ENCODE data around the gene CALHM1. TPM values are rescaled to one million over a fixed set of nuclear protein-coding genes. Genes with fewer than 3 reads are reported as not detected.

CALHM1 gene
- total and polyA plus RNA-seq, 4 experiments from 2014 or later = not detected

DNA sequence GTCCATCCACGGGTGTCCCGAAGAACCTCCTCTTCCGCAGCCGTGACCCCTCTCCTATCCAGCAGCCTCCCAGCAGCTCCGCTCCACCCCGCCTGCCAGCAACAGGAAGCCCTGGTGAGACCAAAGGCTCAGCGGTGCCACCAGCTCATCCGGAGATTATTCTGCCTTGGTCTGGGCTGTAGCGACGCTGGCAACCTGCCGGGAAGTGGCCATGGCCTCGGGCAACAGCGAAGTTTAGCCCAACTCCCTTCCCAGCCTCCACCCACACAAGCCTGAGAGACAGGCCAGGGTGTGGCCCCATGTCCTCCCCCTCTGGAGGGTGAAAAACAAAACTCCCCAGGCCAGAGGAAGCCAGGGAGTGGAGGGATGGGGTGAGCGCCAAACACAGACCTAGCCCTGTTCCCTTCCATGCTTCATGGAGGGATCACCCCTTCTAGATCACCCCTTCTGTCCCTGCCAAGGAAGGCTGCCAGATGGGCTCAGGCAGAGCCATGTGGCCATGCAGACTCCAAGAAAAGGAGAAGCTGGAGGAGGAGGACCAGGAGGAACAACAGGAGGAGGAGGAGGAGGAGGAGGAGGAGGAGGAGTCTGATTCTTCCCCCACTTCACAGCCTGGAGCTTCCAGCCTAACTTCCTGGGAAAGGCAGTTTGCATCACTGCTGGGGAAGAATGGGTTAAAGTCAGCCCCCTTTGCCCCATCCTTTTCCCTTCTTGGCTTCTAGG lies 7.4 kb downstream of the CALHM1 start:
- H3K27ac ChIP-seq (ENCODE audit: low read depth, low read length) = peak overlapping the region; percentile 72
- intact Hi-C loops (cut with micrococcal nuclease) = loop anchor here (1.0 kb wide), 1 partner anchor 20 kb away; no protein-coding TSS in a partner anchor
- Mint-ChIP-seq H3K36me3 (peaks cover 33 to 46% of the 10 kb centered on the region in 2 donors), H3K4me1 (peaks cover 45 to 79% (median 56%) of the 10 kb centered on the region in 4 donors), H3K27ac (peak overlapping the region; percentile 81 to 98 (median 95)), H3K4me3 (peak overlapping the region; percentile 90 to 99 (median 96)), H3K27me3 (no peaks in the 10 kb centered on the region), H3K9me3 (peaks cover 0 to 4% (median 0%) of the 10 kb centered on the region in 8 donors)
- POLR2A ChIA-PET (ENCODE audit: partially characterized antibody) = interaction anchor here (0.7 to 5.9 kb wide), 15 partner anchors 9 to 84 kb away, joined by 3 to 106 read pairs (median 6); partner anchors contain the start of genes ATP5MK, PDCD11 and TAF5
- H3K36me3 ChIP-seq (ENCODE audit: insufficient read depth, low read length) = peaks cover 16% of the 10 kb centered on the region
- peak overlapping the region; percentile 79 to 97 for H3K4me3 ChIP-seq (ENCODE audit: low read length in 2 of 2)
- H3K4me1 ChIP-seq (ENCODE audit: insufficient read depth, low read length) = peaks cover 57% of the 10 kb centered on the region
- DNase-seq = peak; percentile 47 to 66 (median 53)
- CTCF ChIA-PET (ENCODE audit: partially characterized antibody) = interaction anchor here (0.6 to 9.7 kb wide), 10 partner anchors 12 to 38 kb away, joined by 4 to 75 read pairs (median 18); no protein-coding TSS in a partner anchor
- H3K9me3 ChIP-seq (ENCODE audit: control insufficient read depth in 1 of 2, low read length in 2 of 2) = no peaks in the 10 kb centered on the region
- no peaks in the 10 kb centered on the region for H3K27me3 ChIP-seq (ENCODE audit: insufficient read depth, low read length)

DNA sequence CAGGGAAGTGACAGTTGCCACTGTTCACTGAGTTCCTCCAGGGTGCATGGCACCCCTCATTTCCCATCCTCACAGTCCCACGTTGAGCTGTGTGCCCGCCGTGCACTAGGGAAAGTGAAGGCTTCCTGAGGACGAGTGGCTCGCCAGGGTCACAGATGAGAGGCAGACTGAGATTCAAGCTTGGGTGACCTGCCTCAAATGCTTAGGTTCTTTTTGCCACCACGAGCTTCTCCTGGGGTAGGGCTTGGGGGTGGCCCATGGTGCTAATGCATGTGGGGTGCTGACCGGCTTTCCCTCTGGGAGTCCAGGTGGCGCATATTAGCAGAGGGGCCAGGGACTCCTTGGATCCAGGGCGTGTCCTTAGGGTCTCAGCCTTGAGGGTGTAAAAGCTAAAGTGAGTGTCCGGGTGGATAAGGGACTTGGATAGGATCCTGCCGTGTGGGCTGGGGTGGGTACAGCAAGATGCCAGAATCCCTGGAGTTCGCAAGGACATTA lies 8.5 kb downstream of the CALHM1 start:
- Mint-ChIP-seq H3K36me3 (peaks cover 39 to 56% of the 10 kb centered on the region in 2 donors), H3K4me3 (peak overlapping the region; percentile 90 to 99 (median 96)), H3K4me1 (peaks cover 45 to 86% (median 59%) of the 10 kb centered on the region in 4 donors), H3K27ac (peak overlapping the region; percentile 81 to 98 (median 95)), H3K9me3 (peaks cover 0 to 4% (median 0%) of the 10 kb centered on the region in 8 donors), H3K27me3 (no peaks in the 10 kb centered on the region)
- no peaks in the 10 kb centered on the region for H3K27me3 ChIP-seq (ENCODE audit: insufficient read depth, low read length)
- intact Hi-C loops (cut with micrococcal nuclease) = no loop called here
- peaks cover 23% of the 10 kb centered on the region for H3K36me3 ChIP-seq (ENCODE audit: insufficient read depth, low read length)
- ChIA-PET CTCF (ENCODE audit: partially characterized antibody) (interaction anchor here (1.5 to 9.7 kb wide), 7 partner anchors 15 to 39 kb away, joined by 5 to 75 read pairs (median 21); no protein-coding TSS in a partner anchor), POLR2A (ENCODE audit: partially characterized antibody) (interaction anchor here (1.1 to 5.9 kb wide), 5 partner anchors 13 to 26 kb away, joined by 3 to 106 read pairs (median 3); no protein-coding TSS in a partner anchor)
- H3K4me1 ChIP-seq (ENCODE audit: insufficient read depth, low read length) = peaks cover 57% of the 10 kb centered on the region
- no peak for DNase-seq
- H3K9me3 ChIP-seq (ENCODE audit: control insufficient read depth in 1 of 2, low read length in 2 of 2) = no peaks in the 10 kb centered on the region
- H3K4me3 ChIP-seq (ENCODE audit: low read length in 2 of 2) = peak overlapping the region in 1 of 2 donors; percentile 97
- H3K27ac ChIP-seq (ENCODE audit: low read depth, low read length) = peak overlapping the region; percentile 72

DNA sequence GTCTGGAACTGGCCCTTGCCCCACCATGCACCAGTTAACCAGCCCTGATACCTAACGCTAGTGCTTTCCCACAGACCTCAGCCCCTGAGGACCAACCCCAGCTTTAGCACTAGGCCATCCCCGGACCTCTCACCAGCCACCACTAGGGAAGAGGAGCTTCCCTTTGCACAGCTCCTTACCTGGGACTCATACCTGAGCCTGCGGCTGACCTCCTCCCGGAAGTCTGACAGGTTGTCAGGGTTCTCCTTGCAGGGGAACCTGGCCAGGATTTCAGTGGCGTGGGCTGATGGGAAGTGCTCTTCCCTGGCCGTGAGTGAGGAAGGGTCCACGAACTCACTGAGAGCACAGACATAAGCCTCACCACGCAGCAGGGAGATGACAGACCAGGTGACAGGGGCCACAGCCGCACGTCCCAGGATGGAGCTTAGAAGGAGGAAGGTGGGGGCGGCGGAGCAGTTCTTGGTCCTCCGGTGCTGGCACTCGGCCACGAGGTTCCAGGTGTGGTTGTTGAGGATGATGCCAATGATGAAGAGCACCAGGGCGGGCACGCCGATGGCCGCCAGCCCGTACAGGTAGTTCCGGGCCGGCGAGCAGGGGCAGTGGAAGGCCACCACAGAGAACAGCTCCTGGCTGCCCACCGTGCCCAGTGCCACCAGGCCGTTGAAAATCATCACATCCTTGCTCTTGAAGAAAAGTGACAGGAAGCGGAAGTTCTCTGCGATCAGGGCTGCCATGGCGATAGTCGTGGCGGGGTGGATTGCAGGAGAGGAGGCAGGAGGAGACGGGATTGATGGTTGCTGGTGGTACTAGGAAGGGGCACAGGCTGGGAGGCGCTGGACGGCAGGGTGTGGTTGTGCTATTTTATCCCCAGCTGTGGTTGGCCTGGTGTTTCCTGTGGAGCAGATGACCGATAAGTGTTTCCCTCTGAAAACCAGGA lies 9.2 kb downstream of the CALHM1 start:
- POLR2A ChIA-PET (ENCODE audit: partially characterized antibody) = interaction anchor here (0.9 to 5.9 kb wide), 5 partner anchors 13 to 25 kb away, joined by 3 to 106 read pairs (median 4); no protein-coding TSS in a partner anchor
- H3K9me3 ChIP-seq (ENCODE audit: control insufficient read depth in 1 of 2, low read length in 2 of 2) = no peaks in the 10 kb centered on the region
- CTCF ChIA-PET (ENCODE audit: partially characterized antibody) = interaction anchor here (1.5 to 9.7 kb wide), 6 partner anchors 16 to 39 kb away, joined by 5 to 75 read pairs (median 16); no protein-coding TSS in a partner anchor
- Mint-ChIP-seq H3K4me3 (peak overlapping the region; percentile 80 to 99 (median 96)), H3K27me3 (no peaks in the 10 kb centered on the region), H3K27ac (peak overlapping the region; percentile 81 to 98 (median 92)), H3K36me3 (peaks cover 45 to 64% of the 10 kb centered on the region in 2 donors), H3K9me3 (peaks cover 0 to 4% (median 0%) of the 10 kb centered on the region in 8 donors), H3K4me1 (peaks cover 43 to 89% (median 62%) of the 10 kb centered on the region in 4 donors)
- intact Hi-C loops (cut with micrococcal nuclease) = no loop called here
- H3K36me3 ChIP-seq (ENCODE audit: insufficient read depth, low read length) = peaks cover 31% of the 10 kb centered on the region
- no peaks in the 10 kb centered on the region for H3K27me3 ChIP-seq (ENCODE audit: insufficient read depth, low read length)
- no peak overlapping the region for H3K4me3 ChIP-seq (ENCODE audit: low read length in 2 of 2)
- H3K27ac ChIP-seq (ENCODE audit: low read depth, low read length) = peak overlapping the region; percentile 72
- no peak for DNase-seq
- H3K4me1 ChIP-seq (ENCODE audit: insufficient read depth, low read length) = peaks cover 57% of the 10 kb centered on the region

DNA sequence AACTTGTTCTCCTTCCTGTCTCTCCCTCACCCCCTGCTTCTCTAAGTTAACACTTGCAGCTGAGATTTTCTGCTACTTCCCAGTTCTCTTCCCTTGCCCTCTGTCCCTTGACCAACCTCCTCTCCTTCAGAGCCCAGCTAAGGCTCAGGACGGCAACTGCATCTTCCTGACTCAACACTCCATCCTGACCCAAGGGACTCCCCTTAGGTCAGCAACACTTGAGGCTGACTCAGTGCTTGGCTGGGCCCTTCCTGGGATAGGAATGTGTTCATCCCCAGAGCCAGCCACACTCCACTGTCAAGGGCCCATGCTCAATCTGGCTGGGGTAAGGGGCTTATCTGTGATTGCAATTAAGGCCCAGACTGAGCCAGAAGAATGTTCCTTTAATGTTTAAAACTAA lies 10.0 kb downstream of the CALHM1 start:
- peaks cover 38% of the 10 kb centered on the region for H3K36me3 ChIP-seq (ENCODE audit: insufficient read depth, low read length)
- Mint-ChIP-seq H3K4me3 (peak overlapping the region; percentile 18 to 99 (median 93)), H3K27ac (peak overlapping the region; percentile 58 to 98 (median 92)), H3K36me3 (peaks cover 45 to 71% of the 10 kb centered on the region in 2 donors), H3K9me3 (peaks cover 0 to 4% (median 0%) of the 10 kb centered on the region in 8 donors), H3K27me3 (no peaks in the 10 kb centered on the region), H3K4me1 (peaks cover 41 to 81% (median 60%) of the 10 kb centered on the region in 4 donors)
- H3K27ac ChIP-seq (ENCODE audit: low read depth, low read length) = no peak overlapping the region
- H3K4me3 ChIP-seq (ENCODE audit: low read length in 2 of 2) = no peak overlapping the region
- H3K4me1 ChIP-seq (ENCODE audit: insufficient read depth, low read length) = peaks cover 51% of the 10 kb centered on the region
- POLR2A ChIA-PET (ENCODE audit: partially characterized antibody) = interaction anchor here (0.9 to 1.9 kb wide), 4 partner anchors 14 to 28 kb away, joined by 3 to 9 read pairs (median 4); no protein-coding TSS in a partner anchor
- CTCF ChIA-PET (ENCODE audit: partially characterized antibody) = interaction anchor here (1.8 to 9.7 kb wide), 2 partner anchors 32 to 34 kb away, joined by 7 to 75 read pairs; no protein-coding TSS in a partner anchor
- H3K9me3 ChIP-seq (ENCODE audit: control insufficient read depth in 1 of 2, low read length in 2 of 2) = no peaks in the 10 kb centered on the region
- intact Hi-C loops (cut with micrococcal nuclease) = no loop called here
- DNase-seq = no peak
- no peaks in the 10 kb centered on the region for H3K27me3 ChIP-seq (ENCODE audit: insufficient read depth, low read length)

DNA sequence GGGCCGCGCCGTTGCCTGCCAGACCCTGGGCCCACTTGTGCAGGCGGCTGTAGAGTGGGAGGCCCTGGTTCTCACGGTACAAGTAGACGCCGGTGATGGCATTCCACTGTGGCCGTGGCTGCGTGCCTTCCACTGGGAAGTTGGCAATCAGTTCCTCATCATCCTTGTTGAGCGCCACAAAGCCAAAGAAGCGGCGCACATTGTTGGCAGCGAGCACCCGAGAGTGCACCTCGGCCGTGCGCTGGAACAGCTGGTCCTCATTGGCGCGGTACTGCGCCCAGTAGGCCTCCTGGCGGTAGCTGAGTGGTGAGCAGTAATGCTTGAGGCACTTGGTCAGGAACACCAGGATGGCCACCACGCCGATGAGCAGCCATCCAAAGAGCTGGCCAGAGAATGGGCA lies 11.5 kb downstream of the CALHM1 start:
- intact Hi-C loops (cut with micrococcal nuclease) = no loop called here
- DNase-seq = no peak
- Mint-ChIP-seq H3K27ac (peak overlapping the region in 6 of 7 donors; percentile 52 to 87 (median 66)), H3K4me1 (peaks cover 31 to 66% (median 50%) of the 10 kb centered on the region in 4 donors), H3K9me3 (peaks cover 0 to 3% (median 0%) of the 10 kb centered on the region in 8 donors), H3K4me3 (peak overlapping the region in 3 of 8 donors; percentile 18 to 49 (median 34)), H3K36me3 (peaks cover 52 to 87% of the 10 kb centered on the region in 2 donors), H3K27me3 (no peaks in the 10 kb centered on the region)
- CTCF ChIA-PET (ENCODE audit: partially characterized antibody) = interaction anchor here (9.7 kb wide), 1 partner anchor 30 kb away, joined by 75 read pairs; no protein-coding TSS in a partner anchor
- POLR2A ChIA-PET (ENCODE audit: partially characterized antibody) = interaction anchor here (0.6 to 1.5 kb wide), 3 partner anchors 29 to 1713 kb away, joined by 3 to 4 read pairs (median 3); no protein-coding TSS in a partner anchor
- Histone ChIP-seq H3K27me3 (ENCODE audit: insufficient read depth, low read length) (no peaks in the 10 kb centered on the region), H3K36me3 (ENCODE audit: insufficient read depth, low read length) (peaks cover 54% of the 10 kb centered on the region), H3K4me3 (ENCODE audit: low read length in 2 of 2) (no peak overlapping the region), H3K27ac (ENCODE audit: low read depth, low read length) (no peak overlapping the region), H3K9me3 (ENCODE audit: control insufficient read depth in 1 of 2, low read length in 2 of 2) (no peaks in the 10 kb centered on the region), H3K4me1 (ENCODE audit: insufficient read depth, low read length) (peaks cover 42% of the 10 kb centered on the region)
